NOMO-1 treated with DMSO at 0.1 percent for 48 hours (cell line): Measurements from ENCODE around the gene PLPPR1.
"Not testable (repeated sequence)": the region's sequence is repeated elsewhere in the genome, so short reads cannot be mapped to it uniquely, and the experiment has no call there.

Source experiments
- DNase-seq: peaks from one replicate; lab custom pipeline; 2025; ENCODE audit not compliant: unreplicated experiment; lab: John Stamatoyannopoulos, UW

Gene PLPPR1

DNA sequence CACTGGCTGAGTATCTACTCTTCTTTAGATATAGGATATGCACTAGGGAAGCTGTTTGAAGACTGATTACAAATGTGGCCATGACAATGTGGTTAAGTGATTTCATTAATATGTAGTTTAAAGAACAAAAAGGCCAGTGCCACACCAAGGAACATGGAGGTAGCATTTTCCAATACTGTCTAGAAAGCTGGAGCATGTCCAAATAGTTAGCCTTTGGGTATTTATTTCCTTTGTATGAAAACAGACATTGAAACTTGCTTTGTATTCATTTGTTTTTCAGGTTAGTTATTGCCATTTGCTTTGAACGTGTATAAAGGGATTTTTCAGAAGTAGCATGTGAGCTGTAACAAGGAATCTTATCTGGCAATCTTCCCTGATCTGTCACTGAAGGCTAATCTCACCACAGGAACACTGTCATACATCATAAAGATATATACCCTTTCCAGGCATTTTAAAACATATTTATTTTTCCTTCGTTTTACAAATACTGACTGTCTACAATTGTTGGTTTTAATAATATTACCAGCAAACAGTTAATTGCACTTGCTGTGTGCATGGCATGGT is 93.4 kb downstream of the PLPPR1 start:
- DNase-seq: no peak

- DNase-seq: peak; percentile 31
These were observed 98.0 kb downstream of the PLPPR1 start for GRCh38 chr9:101126556-101126955.

GRCh38 chr9:101127369-101127768 is 98.8 kb downstream of the PLPPR1 start:
- DNase-seq: not testable (repeated sequence)

DNA sequence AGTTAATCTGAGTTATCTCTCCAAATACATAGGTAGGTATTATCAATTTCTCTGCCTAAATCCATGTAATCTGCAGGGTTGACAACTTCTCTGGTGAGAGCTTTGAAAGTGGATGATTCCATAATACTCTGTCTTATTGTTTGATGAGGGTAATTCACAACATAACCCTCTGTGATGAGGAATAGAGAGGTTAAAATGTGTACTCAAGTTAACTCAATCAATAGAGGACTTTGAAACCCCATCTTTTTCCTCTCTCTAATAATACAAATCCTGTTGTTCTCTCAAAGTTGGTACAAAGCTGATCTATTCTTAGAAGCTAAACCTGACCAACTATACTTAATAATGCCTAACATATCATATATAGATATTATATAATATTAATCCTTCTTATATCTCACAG is 100.1 kb downstream of the PLPPR1 start:
- DNase-seq: no peak

GRCh38 chr9:101130054-101130453 is 101.5 kb downstream of the PLPPR1 start:
- no peak for DNase-seq

DNA sequence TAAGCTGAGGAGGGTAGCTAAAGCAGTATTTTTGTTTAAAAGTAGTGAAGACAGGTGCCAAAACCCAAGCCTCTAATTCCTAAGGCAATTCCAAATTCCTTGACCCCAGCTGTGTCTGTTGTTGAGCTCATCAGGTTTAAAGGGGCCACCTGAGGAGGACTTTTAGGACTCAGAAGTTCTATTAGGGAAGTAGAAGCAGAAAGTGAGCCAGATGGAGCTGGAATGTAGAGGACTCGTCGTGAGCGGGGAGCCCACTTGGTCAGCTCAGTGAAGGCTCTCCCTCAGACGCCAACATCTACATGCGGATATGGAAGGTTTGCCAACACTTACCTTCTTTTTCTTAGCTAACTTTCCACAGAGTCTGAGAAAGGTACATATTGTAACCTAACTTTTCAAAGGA is 102.8 kb downstream of the PLPPR1 start:
- DNase-seq: no peak

DNA sequence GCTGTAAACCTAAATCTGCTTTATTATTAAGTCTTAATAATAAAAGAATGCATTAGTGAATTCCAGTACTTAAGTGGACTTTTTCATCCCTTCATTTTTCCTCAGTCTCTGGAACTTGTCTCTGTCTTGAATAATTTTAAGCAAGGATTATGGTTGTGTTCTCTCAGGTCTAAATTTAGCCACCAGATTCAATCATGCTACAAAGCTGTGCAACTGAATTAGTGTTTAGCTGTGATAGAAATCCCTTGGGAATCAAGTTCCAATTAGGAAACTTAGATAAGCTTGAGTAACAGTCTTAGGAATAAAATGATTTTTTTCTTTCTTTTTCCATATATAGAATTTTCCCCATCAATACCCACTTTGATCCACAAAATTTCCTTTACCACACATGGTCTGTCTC is 104.3 kb downstream of the PLPPR1 start:
- DNase-seq: no peak

DNA sequence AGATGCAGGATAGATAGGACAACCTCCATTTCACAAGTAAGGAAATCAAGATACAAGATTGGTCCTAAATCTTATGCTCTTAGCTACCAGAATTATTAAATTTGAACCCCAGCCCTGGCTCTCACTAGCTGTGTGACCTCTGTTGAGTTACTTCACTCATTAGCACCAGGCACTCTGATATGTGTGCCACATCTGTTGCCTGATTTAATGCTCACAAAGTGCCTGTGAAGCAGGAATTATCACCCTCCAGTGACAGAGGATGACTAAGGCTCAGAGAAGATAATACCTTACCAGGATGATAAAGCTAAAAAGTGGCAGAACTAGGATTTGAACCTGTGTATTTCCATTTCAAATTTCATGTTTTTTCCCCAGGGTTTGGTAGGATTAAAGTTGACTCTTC is 110.0 kb downstream of the PLPPR1 start:
- DNase-seq: no peak

GRCh38 chr9:101139082-101139481 is 110.6 kb downstream of the PLPPR1 start:
- no peak for DNase-seq

DNA sequence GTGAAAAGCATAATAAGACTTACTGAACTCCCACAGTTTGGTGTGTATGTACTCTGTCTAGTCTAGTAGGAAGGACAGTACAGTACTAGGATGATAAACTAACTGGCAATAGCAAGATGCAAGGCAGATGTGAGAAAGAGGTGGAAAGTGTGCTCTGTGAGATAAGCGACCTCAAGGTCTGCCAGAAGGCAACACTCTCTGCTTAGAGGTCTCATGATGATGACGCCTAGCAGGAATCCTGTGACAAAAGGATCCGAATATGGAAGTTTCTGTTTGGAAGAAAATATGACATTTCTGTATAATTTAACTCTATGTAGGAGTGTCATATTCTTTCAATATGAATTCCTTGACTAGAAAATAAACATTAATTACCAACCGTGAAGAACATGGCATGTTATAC is 112.2 kb downstream of the PLPPR1 start:
- no peak for DNase-seq

- no peak for DNase-seq
These were observed 118.0 kb downstream of the PLPPR1 start for GRCh38 chr9:101146508-101146907.

DNA sequence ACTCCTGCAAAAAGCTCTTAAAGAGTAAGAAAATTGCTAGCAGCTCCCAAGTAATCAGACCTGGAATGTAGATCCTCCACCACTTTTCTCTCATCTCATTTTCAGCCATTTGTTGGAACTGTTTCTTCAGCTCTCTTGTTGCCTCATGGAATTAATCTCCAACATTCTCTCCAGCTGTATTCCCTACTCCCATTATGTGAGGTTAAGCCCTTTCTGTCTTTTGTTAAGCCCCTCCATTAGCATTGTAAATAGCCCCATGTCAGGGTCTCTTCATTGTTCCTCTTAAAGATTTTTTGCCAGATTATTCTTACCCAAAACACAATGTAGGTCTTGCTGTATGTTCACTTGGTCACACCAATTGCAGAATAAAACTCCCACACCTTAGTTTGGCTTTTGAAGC is 119.8 kb downstream of the PLPPR1 start:
- DNase-seq: no peak

DNA sequence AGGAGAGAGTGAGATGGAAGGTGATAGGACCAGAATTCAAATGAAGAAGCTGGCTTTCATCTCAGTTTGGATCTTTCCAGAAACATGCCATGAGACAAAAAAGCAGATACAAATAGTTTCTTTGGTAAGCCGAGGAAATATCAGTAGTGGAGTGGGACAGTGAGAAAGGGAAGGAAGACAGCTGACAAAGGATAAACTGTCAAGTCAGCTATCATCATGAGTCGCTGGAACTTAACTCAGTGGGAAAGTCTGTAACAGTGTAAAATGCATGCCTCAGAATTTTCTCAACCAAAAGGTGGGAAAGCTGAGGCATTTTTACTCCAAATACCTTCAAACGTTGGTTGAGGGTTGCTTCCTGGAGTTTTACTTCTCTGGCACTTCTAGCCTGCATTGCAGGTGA is 129.8 kb downstream of the PLPPR1 start:
- no peak for DNase-seq

DNA sequence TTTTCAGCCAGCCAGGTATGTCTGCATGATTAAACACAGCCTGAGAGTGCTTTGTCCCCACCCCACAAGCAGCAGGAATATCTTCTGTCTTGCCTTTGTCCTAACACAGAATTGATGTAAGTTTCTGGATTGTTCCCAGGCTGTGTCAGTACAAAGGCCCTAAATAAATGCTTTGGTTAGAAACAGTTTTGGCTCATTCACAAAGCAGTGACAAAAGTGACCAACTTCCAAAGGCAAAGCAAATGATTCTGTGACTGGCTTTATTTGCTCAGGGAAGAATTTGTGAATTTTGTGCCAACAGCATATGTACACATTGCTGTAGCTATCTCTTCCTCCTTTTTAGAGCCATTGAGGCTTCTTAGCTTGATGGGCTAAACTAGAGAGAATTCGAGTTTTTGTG is 133.7 kb downstream of the PLPPR1 start:
- no peak for DNase-seq

DNA sequence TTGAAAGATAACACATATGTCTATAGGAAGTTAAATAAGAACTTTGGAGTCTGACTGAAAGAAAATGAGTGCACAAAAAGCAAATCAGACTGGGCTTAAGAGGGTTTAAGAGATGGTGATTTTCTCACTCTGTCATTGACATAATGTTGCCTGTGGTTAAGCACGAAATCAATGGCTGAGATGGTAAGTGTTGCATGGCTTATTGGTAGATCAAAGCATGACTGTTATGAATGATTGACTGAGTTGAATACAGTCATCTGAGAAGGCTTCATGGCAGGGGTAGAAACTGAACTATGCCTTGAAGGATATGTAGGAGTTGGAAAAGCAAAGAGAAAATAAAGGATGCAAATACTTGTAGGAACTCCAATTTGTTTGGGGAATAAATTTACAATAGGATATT is 136.6 kb downstream of the PLPPR1 start:
- DNase-seq: no peak

- DNase-seq: no peak
These were observed 139.1 kb downstream of the PLPPR1 start for GRCh38 chr9:101167490-101168134.

DNA sequence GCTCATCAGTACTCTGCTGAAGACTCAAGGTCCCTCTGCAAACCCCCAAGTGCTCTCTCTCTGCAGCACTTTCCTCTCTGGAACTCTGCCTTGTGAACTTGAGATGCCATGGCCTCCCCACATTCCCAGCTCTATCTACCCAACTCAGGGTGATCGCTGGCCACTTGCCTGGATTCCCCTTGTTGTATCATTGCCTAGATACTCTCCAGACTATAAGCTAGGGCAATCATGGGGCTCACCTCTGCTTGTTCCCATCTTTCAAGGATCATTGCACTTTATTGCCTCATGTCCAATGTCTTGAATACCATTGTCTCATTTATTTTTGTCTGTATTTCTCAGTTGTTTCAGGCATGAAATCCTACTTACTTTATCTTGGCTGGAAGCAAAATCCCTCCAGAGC is 144.1 kb downstream of the PLPPR1 start:
- no peak for DNase-seq

- DNase-seq: no peak
These were observed 145.4 kb downstream of the PLPPR1 start for GRCh38 chr9:101173907-101174306.

GRCh38 chr9:101176384-101176783 is 147.9 kb downstream of the PLPPR1 start:
- DNase-seq: no peak

GRCh38 chr9:101184813-101185278 is 156.3 kb downstream of the PLPPR1 start:
- no peak for DNase-seq

- no peak for DNase-seq
These were observed 163.2 kb downstream of the PLPPR1 start for GRCh38 chr9:101191723-101192122.

DNA sequence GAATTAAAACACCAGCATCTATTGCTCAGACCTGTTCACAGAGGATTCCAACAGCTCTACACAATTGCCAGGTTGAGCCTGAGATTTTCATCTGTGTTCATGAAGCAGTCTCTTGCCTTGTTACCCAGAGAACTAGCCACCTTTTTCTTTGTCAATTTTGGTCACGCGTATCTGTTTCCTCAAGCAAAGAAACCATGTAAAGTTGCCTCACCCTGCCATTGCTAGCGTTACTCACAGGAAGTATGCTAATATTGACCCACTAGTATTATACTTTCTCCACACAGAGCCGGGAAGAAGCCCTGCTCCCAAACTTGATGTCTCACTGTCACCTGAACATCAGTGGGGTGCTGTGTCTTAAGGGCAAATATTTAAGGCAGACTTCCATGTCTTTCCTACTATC is 168.5 kb downstream of the PLPPR1 start:
- no peak for DNase-seq

GRCh38 chr9:101200852-101201251 is 172.3 kb downstream of the PLPPR1 start:
- DNase-seq: no peak
